ENCODE data around the gene TBC1D8. TPM values are rescaled to one million over a fixed set of nuclear protein-coding genes. Genes with fewer than 3 reads are reported as not detected.

The TBC1D8 gene
- total and polyA plus RNA-seq, 2 of the 8 experiments (the other 6 are each of a cell fraction or from before 2014, with no cell fraction given): 20.8 to 21.8 TPM

GRCh38 chr2:101193033-101193626, 41.9 kb upstream of the TBC1D8 start (continued):
- TF ChIP-seq CHD7 (IDR thresholded peaks at IDR 0.05; ENCODE audit: insufficient replicate concordance, low read length) (no peak), KDM5A (IDR thresholded peaks at IDR 0.05; ENCODE audit: low read length) (no peak), CBX5 (IDR thresholded peaks at IDR 0.05; ENCODE audit: low read depth, low read length) (no peak), BACH1 (IDR thresholded peaks at IDR 0.05; ENCODE audit: low read length) (no peak), CTBP2 (IDR thresholded peaks at IDR 0.05; ENCODE audit: borderline replicate concordance, insufficient read depth, insufficient read length, low read length) (no peak)
